B cell (primary cell): Measurements from ENCODE around the gene RBM17. TPM values are rescaled to one million over a fixed set of nuclear protein-coding genes. Genes with fewer than 3 reads are reported as not detected.

ENCODE experiments used
- ATAC-seq: fragments of 200-7000 bp; cut with Tn5 transposase; one replicate; pipeline ENCODE4 v1.10.0; 2021; ENCODE audit warnings: low read depth, mild to moderate bottlenecking, moderate number of reproducible peaks, moderate library complexity
- CTCF ChIA-PET: fragments of 350-600 bp; sonication (Branson Sonifier 250); formaldehyde crosslinking; loops from one replicate; lab custom pipeline; 2021; ENCODE audit warnings: antibody characterized with exemption, inconsistent platforms; lab: Charles Lee
- POLR2A ChIA-PET: fragments of 350-600 bp; sonication (Branson Sonifier 250); formaldehyde crosslinking; loops from one replicate; lab custom pipeline; 2021; ENCODE audit warnings: antibody characterized with exemption; lab: Charles Lee
- DNase-seq: peaks from one replicate; pipeline ENCODE4 v3.0.0; 2013
- H2AFZ ChIP-seq: 2 replicates; pipeline ENCODE4 v1.6.1; 2012; ENCODE audit warnings: mild to moderate bottlenecking, low read depth, low read length; ENCODE audit not compliant: insufficient read depth, poor library complexity, severe bottlenecking
- H3K27ac ChIP-seq, 2 donors: 1 replicate in 1 of 2; 2 replicates in 1 of 2; pipeline ENCODE4 v1.5.1; 2012 to 2013; ENCODE audit warnings: low read length in 2 of 2, mild to moderate bottlenecking in 2 of 2, moderate library complexity in 1 of 2
- H3K27me3 ChIP-seq, 4 experiments: fragments of 200-600 bp in 1 of 4; sonication (generic) in 1 of 4; replicated peaks in 1 of 4; 1 replicate in 2 of 4; 2 replicates in 2 of 4; pipeline versions ENCODE4 v1.6.1 to v1.7.0; 2013 to 2016; ENCODE audit warnings: low read length in 3 of 4, mild to moderate bottlenecking in 2 of 4, mixed read lengths in 1 of 4, moderate library complexity in 1 of 4; ENCODE audit not compliant: insufficient read depth in 4 of 4, control insufficient read depth in 3 of 4; ENCODE audit errors: control extremely low read depth in 1 of 4
- H3K36me3 ChIP-seq, 2 experiments: replicated peaks in 1 of 2; 1 replicate in 1 of 2; 2 replicates in 1 of 2; pipeline versions ENCODE4 v1.6.1 to v1.7.1; 2013; ENCODE audit warnings: low read length in 1 of 2; ENCODE audit not compliant: insufficient read depth in 2 of 2, control insufficient read depth in 1 of 2; ENCODE audit errors: control extremely low read depth in 1 of 2, extremely low read depth in 1 of 2
- H3K4me1 ChIP-seq, 2 donors: fragments of 200-600 bp in 1 of 2; sonication (generic) in 1 of 2; 1 replicate in 1 of 2; 2 replicates in 1 of 2; pipeline versions ENCODE4 v1.5.1 to v1.6.1; 2013 to 2017; ENCODE audit warnings: low read length in 2 of 2; ENCODE audit not compliant: control insufficient read depth in 2 of 2, insufficient read depth in 2 of 2
- H3K4me2 ChIP-seq: replicated peaks from 2 replicates; pipeline ENCODE3; 2012; ENCODE audit warnings: mild to moderate bottlenecking, low read depth, low read length; ENCODE audit not compliant: poor library complexity, severe bottlenecking
- H3K4me3 ChIP-seq, 5 experiments: fragments of 200-600 bp in 1 of 5; sonication (generic) in 1 of 5; 1 replicate in 3 of 5; 2 replicates in 2 of 5; pipeline versions ENCODE4 v1.5.1 to v1.7.0; 2011 to 2016; ENCODE audit warnings: low read length in 4 of 5, mild to moderate bottlenecking in 4 of 5, low read depth in 2 of 5, control low read depth in 1 of 5, moderate library complexity in 1 of 5; ENCODE audit not compliant: insufficient read depth in 1 of 5; ENCODE audit errors: control extremely low read depth in 1 of 5, extremely low read depth in 1 of 5
- H3K79me2 ChIP-seq: fragments of 200-600 bp; sonication (generic); one replicate; pipeline ENCODE4 v1.6.0; 2016; ENCODE audit warnings: low read length; ENCODE audit not compliant: control insufficient read depth, insufficient read depth
- H3K9ac ChIP-seq: fragments of 200-600 bp; sonication (generic); 2 replicates; pipeline ENCODE4 v1.6.1; 2017; ENCODE audit warnings: mild to moderate bottlenecking, low read length, moderate library complexity
- H3K9me3 ChIP-seq, 3 donors: one replicate each; pipeline versions ENCODE4 v1.6.1 to v1.7.1; 2013; ENCODE audit warnings: low read length in 2 of 3; ENCODE audit not compliant: control insufficient read depth in 2 of 3, insufficient read depth in 1 of 3; ENCODE audit errors: control extremely low read depth in 1 of 3
- H4K20me1 ChIP-seq: 2 replicates; pipeline ENCODE4 v1.6.0; 2012; ENCODE audit warnings: mild to moderate bottlenecking, low read length; ENCODE audit not compliant: insufficient read depth, control insufficient read depth, poor library complexity, severe bottlenecking
- H3K27ac Mint-ChIP-seq: one replicate; pipeline ENCODE4 v1.8.0; 2021; ENCODE audit warnings: mixed read lengths
- H3K27me3 Mint-ChIP-seq: one replicate; pipeline ENCODE4 v1.8.0; 2021; ENCODE audit warnings: mixed read lengths
- H3K4me1 Mint-ChIP-seq: one replicate; pipeline ENCODE4 v1.8.0; 2021; ENCODE audit warnings: mixed read lengths
- H3K4me3 Mint-ChIP-seq: one replicate; pipeline ENCODE4 v1.8.0; 2021; ENCODE audit warnings: mixed read lengths
- H3K9me3 Mint-ChIP-seq: one replicate; pipeline ENCODE4 v1.8.0; 2022; ENCODE audit warnings: mixed read lengths; ENCODE audit not compliant: insufficient read depth
- CTCF ChIP-seq: fragments of 200-600 bp; IDR thresholded peaks from one replicate; pipeline ENCODE4 v1.8.0; 2022; ENCODE audit warnings: antibody characterized with exemption, mild to moderate bottlenecking
- EZH2 ChIP-seq: IDR thresholded peaks from 2 replicates; pipeline ENCODE4 v1.6.1; 2012; ENCODE audit warnings: borderline replicate concordance, low read depth, mild to moderate bottlenecking, moderate library complexity, low read length; ENCODE audit not compliant: insufficient read depth, poor library complexity, severe bottlenecking
- WGBS: methylation state at CpG from one replicate; pipeline ENCODE4 v1.1.5; 2013; ENCODE audit warnings: missing lambda C conversion rate; ENCODE audit not compliant: insufficient coverage; 5-methylcytosine and 5-hydroxymethylcytosine counted together
- intact Hi-C: fragments of 100-400 bp; cut with micrococcal nuclease; formaldehyde crosslinking; loops from one replicate; pipeline ENCODE4 v1.10.0; 2022
- polyA plus RNA-seq: library from polyadenylated mRNA; depleted of rRNA; stranded (reverse); fragments of >200 nt; gene quantifications from 2 replicates; pipeline ENCODE4 v1.2.3, GENCODE V29; 2012
- total RNA-seq, 2 donors: library from RNA; stranded (reverse); fragments of 120-200 nt in 1 of 2; gene quantifications; 1 replicate in 1 of 2; 2 replicates in 1 of 2; pipeline versions ENCODE4 v1.2.3 to v1.2.4, GENCODE V29; 2013 to 2022

The RBM17 gene
- total and polyA plus RNA-seq, 2 donors (not counting 1 experiment from before 2014, with no cell fraction given) = 34.7 to 168 TPM

DNA sequence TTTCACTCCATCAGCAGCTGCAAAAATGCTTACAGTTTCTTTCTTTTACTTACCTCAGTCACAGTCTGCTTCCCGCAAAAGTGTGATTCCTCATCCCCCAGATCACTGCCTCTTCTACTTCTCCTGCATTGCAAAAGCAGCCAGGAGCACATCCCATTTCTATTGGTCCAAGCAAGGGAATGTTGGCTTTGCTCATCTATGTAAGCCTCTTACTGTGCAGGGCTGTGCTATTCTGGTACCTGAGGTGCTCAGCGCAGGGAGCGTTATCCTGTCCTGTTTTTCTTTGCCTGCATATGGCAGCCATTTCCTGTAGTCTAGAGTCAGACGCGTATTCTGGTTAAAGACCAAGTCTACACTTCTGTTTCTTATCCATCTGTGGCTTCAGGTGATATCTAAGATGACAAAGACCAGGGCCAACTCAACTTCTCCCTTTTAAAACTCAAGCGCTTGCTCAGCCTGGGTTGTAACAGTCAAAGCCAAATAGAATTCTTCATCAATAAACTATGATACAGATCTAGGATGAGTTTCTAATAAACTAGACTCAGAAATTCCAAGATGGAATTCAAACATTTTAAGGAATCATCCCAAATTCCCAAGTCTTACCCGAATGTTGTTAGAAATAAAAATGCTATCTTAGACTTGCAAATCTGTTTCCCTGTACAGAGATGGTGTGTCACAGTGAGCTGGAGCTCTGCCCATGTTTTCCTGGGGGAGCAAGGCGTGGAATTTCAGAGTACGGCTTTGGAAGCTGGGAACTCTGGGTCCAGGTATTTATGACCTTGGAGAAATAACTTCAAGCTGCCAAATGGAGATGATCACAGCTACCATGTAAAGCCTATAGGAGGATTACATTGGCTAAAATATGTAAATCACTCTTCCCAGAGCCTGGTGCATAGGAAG, 6.1 kb upstream of the RBM17 start:
- ATAC-seq (no peak), DNase-seq (no peak)
- intact Hi-C loops = no loop called here
- H3K4me1 Mint-ChIP-seq = peaks cover 21% of the 10 kb centered on the region
- H3K9me3 Mint-ChIP-seq = no peaks in the 10 kb centered on the region
- ChIA-PET POLR2A (interaction anchor here (1.1 kb wide), 1 partner anchor 22 kb away, joined by 3 read pairs; no protein-coding TSS in a partner anchor), CTCF (interaction anchor here (0.6 to 7.8 kb wide), 7 partner anchors 11 to 319 kb away, joined by 3 to 186 read pairs (median 8); no protein-coding TSS in a partner anchor)
- Histone ChIP-seq H2AFZ (no peak overlapping the region), H4K20me1 (no peaks in the 10 kb centered on the region), H3K4me1 (peaks cover 14 to 15% of the 10 kb centered on the region in 2 donors), H3K27ac (no peak overlapping the region), H3K79me2 (no peaks in the 10 kb centered on the region), H3K4me2 (no peak overlapping the region), H3K9me3 (no peaks in the 10 kb centered on the region), H3K36me3 (no peaks in the 10 kb centered on the region), H3K27me3 (no peaks in the 10 kb centered on the region), H3K4me3 (no peak overlapping the region), H3K9ac (no peak overlapping the region)
- 75% methylated on average over 8 of the region's 9 CpGs for WGBS
- H3K27ac Mint-ChIP-seq = no peak overlapping the region
- H3K4me3 Mint-ChIP-seq = no peak overlapping the region
- no peak for TF ChIP-seq CTCF
- TF ChIP-seq EZH2 = no peak
- H3K27me3 Mint-ChIP-seq = no peaks in the 10 kb centered on the region
